ENCODE measurements around the gene GNA14. TPM values are rescaled to one million over a fixed set of nuclear protein-coding genes. Genes with fewer than 3 reads are reported as not detected.

The GNA14 gene
- total RNA-seq, 1 donor from 2014 or later: 0.98 TPM

Small RNA genes within 50 kb of the gene (small RNA-seq; reads per million reads assigned to genes)
- gene RNU6-1303P (ENCODE audit: low replicate concordance): not detected

Measured in temporal lobe (tissue), 2 donors.